GM06990 (cell line): Measurements from ENCODE around the gene CAPRIN2.
A peak's percentile ranks its signal among the peaks of the same experiment; 100 is the strongest.

Experiments used
- DNase-seq: peaks from one replicate; pipeline ENCODE4 v3.0.0-alpha.2; 2011; ENCODE audit not compliant: insufficient read length; ENCODE audit errors: extremely low read depth
- H3K27me3 ChIP-seq: replicated peaks from 2 replicates; pipeline ENCODE4 v1.6.0; 2011; ENCODE audit warnings: low read length; ENCODE audit not compliant: control insufficient read depth, insufficient read depth
- H3K36me3 ChIP-seq: 2 replicates; pipeline ENCODE4 v1.5.1; 2011; ENCODE audit warnings: low read length; ENCODE audit not compliant: control insufficient read depth, insufficient read depth
- H3K4me3 ChIP-seq: replicated peaks from 2 replicates; pipeline ENCODE4 v1.5.1; 2011; ENCODE audit warnings: low read depth, mild to moderate bottlenecking, control low read depth, low read length
- CTCF ChIP-seq: IDR thresholded peaks from 2 replicates; pipeline ENCODE4 v1.5.1; 2011; ENCODE audit warnings: low read length, control low read depth, mild to moderate bottlenecking, inconsistent platforms; ENCODE audit not compliant: insufficient read depth, poor library complexity, severe bottlenecking

CAPRIN2 gene

GRCh38 chr12:30754750-30755394 is at the start of gene CAPRIN2:
TSS of gene CAPRIN2 (minus strand) at chr12:30754951. CDS start at chr12:30753520, 1,431 bp downstream.
- DNase-seq = peak; percentile 95
- no peaks in the 10 kb centered on the region for H3K27me3 ChIP-seq
- TF ChIP-seq CTCF = peak; percentile 37

GRCh38 chr12:30797689-30798088 is 42.9 kb upstream of the CAPRIN2 start:
- no peak for TF ChIP-seq CTCF
- Histone ChIP-seq H3K27me3 (no peaks in the 10 kb centered on the region; the same call in none of the 2 replicates), H3K36me3 (no peaks in the 10 kb centered on the region), H3K4me3 (no peak overlapping the region)
- DNase-seq = no peak

More at GRCh38 chr12:30754750-30755394, at the start of gene CAPRIN2:
- H3K4me3 ChIP-seq = peak within 1 kb of the TSS; percentile 78
- H3K36me3 ChIP-seq = no peaks in the 10 kb centered on the region

- DNase-seq = no peak
- no peak for TF ChIP-seq CTCF
- no peaks in the 10 kb centered on the region; the same call in none of the 2 replicates for H3K27me3 ChIP-seq
- no peaks in the 10 kb centered on the region for H3K36me3 ChIP-seq
- H3K4me3 ChIP-seq = no peak overlapping the region
Measured at GRCh38 chr12:30796891-30797371, 42.2 kb upstream of the CAPRIN2 start.

- Histone ChIP-seq H3K4me3 (peak overlapping the region; percentile 62), H3K27me3 (no peaks in the 10 kb centered on the region; the same call in none of the 2 replicates), H3K36me3 (no peaks in the 10 kb centered on the region)
- no peak for DNase-seq
- TF ChIP-seq CTCF = no peak
Measured at GRCh38 chr12:30796313-30796780, 41.6 kb upstream of the CAPRIN2 start.

GRCh38 chr12:30795410-30796312 is 40.9 kb upstream of the CAPRIN2 start:
- Histone ChIP-seq H3K36me3 (no peaks in the 10 kb centered on the region), H3K4me3 (peak overlapping the region; percentile 62), H3K27me3 (no peaks in the 10 kb centered on the region; the same call in none of the 2 replicates)
- no peak for TF ChIP-seq CTCF
- peak; percentile 49 for DNase-seq
